Psoas muscle (tissue), 8 donors: ENCODE results near the gene NRIP1. TPM values are rescaled to one million over a fixed set of nuclear protein-coding genes. Genes with fewer than 3 reads are reported as not detected.

Source experiments
- ATAC-seq, 4 donors: fragments of 200-7000 bp; cut with Tn5 transposase; one replicate each; pipeline ENCODE4 v1.9.1; 2020; ENCODE audit warnings: moderate library complexity in 3 of 4, mild to moderate bottlenecking in 2 of 4
- DNase-seq, 2 donors: peaks; one replicate each; pipeline ENCODE4 v3.0.0-alpha.2; 2020
- H3K27ac ChIP-seq: fragments of 200-600 bp; one replicate; pipeline ENCODE4 v1.8.0; 2022
- H3K27me3 ChIP-seq, 3 donors: fragments of 200-600 bp in 1 of 3; one replicate each; pipeline versions ENCODE4 v1.6.1 to v1.8.0; 2013 to 2022; ENCODE audit warnings: low read length in 2 of 3, mild to moderate bottlenecking in 2 of 3, moderate library complexity in 1 of 3; ENCODE audit not compliant: insufficient read depth in 3 of 3
- H3K36me3 ChIP-seq, 2 donors: fragments of 200-600 bp in 1 of 2; one replicate each; pipeline versions ENCODE4 v1.6.1 to v1.8.0; 2013 to 2022; ENCODE audit warnings: low read depth in 1 of 2, mild to moderate bottlenecking in 1 of 2, moderate library complexity in 1 of 2; ENCODE audit not compliant: insufficient read depth in 1 of 2
- H3K4me1 ChIP-seq: fragments of 200-600 bp; one replicate; pipeline ENCODE4 v1.8.0; 2022
- H3K4me3 ChIP-seq: fragments of 200-600 bp; one replicate; pipeline ENCODE4 v1.8.0; 2022; ENCODE audit warnings: mild to moderate bottlenecking
- H3K9me3 ChIP-seq: fragments of 200-600 bp; one replicate; pipeline ENCODE4 v1.8.0; 2022
- WGBS, 3 donors: extraction: QIAGEN DNeasy Blood & Tissue Kit; methylation state at CpG; one replicate each; pipeline versions ENCODE4 v1.1.6 to v1.1.7; 2013; 5-methylcytosine and 5-hydroxymethylcytosine counted together
- intact Hi-C, 2 donors: fragments of 100-400 bp; cut with DNase I; formaldehyde crosslinking; loops; one replicate each; pipeline versions ENCODE4 v1.11.0 to v1.14.2; 2022
- polyA plus RNA-seq, 3 donors: library from polyadenylated mRNA; stranded (reverse); fragments of 200-250 nt; gene quantifications; one replicate each; pipeline ENCODE4 v1.2.3, GENCODE V29; 2013
- total RNA-seq, 4 donors: library from RNA; stranded (reverse); fragmentation: NEBNext Ultra II Directional in 2 of 4; extraction: Animal tissue kit (Norgen Biotek cat#: 25700) in 2 of 4; gene quantifications; one replicate each; pipeline versions ENCODE4 v1.2.1 to v1.2.4, GENCODE V29; 2021 to 2023
- TF ChIP-seq, protein P1 (sequence below): fragments of 200-600 bp; IDR thresholded peaks from one replicate; pipeline ENCODE4 v1.8.0; 2022; ENCODE audit warnings: antibody characterized with exemption
- donor health status: healthy with polysubstance abuse.
- donor health status: DM: no; HTN: no; CAD: no; lungs with moderate emphysema.
- donor health status: Bipolar disorder and iron deficiency.
- donor health status: healthy.
- donor health status: DM: yes; HTN: yes; CAD: no.
- donor health status: DM: no; HTN: no; CAD: no.
- donor health status: DM: no; HTN: no; CAD: no.
- donor health status: DM: yes; HTN: yes; CAD: no.

The NRIP1 gene
- total and polyA plus RNA-seq, 7 donors: 12.1 to 137 (median 42.8) TPM

DNA sequence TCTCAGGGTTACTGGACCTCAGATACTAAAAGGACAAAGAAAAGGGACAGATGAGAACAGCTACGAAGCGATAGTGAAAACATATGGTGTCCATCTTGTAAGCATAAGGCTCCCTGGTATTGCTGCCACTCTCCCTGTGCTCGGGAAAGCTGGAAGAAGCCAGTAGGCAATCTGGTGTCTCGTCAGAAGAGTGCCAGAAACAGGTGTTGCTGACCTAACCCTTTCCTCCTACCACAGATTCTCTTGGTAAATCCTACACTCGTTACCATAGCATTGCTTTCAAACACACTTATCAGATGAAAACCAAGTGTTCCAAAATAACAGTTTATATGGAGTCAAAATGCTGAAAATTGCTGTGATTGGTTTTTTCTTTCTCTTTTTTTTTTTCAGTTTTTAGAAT is 146.3 kb downstream of the NRIP1 start:
- intact Hi-C loops: no loop called here
- WGBS, 3 donors: 31 to 37% (median 31%) methylated on average over 5 of the region's 5 CpGs
- H3K27ac ChIP-seq: no peak overlapping the region
- H3K36me3 ChIP-seq: no peaks in the 10 kb centered on the region
- H3K4me3 ChIP-seq: peak overlapping the region; percentile 54
- H3K9me3 ChIP-seq: no peaks in the 10 kb centered on the region
- TF ChIP-seq, protein P1, sequence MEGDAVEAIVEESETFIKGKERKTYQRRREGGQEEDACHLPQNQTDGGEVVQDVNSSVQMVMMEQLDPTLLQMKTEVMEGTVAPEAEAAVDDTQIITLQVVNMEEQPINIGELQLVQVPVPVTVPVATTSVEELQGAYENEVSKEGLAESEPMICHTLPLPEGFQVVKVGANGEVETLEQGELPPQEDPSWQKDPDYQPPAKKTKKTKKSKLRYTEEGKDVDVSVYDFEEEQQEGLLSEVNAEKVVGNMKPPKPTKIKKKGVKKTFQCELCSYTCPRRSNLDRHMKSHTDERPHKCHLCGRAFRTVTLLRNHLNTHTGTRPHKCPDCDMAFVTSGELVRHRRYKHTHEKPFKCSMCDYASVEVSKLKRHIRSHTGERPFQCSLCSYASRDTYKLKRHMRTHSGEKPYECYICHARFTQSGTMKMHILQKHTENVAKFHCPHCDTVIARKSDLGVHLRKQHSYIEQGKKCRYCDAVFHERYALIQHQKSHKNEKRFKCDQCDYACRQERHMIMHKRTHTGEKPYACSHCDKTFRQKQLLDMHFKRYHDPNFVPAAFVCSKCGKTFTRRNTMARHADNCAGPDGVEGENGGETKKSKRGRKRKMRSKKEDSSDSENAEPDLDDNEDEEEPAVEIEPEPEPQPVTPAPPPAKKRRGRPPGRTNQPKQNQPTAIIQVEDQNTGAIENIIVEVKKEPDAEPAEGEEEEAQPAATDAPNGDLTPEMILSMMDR: no peak
- no peaks in the 10 kb centered on the region for H3K27me3 ChIP-seq
- ATAC-seq (peak; percentile 64 to 90 (median 82)), DNase-seq (no peak)
- no peaks in the 10 kb centered on the region for H3K4me1 ChIP-seq

DNA sequence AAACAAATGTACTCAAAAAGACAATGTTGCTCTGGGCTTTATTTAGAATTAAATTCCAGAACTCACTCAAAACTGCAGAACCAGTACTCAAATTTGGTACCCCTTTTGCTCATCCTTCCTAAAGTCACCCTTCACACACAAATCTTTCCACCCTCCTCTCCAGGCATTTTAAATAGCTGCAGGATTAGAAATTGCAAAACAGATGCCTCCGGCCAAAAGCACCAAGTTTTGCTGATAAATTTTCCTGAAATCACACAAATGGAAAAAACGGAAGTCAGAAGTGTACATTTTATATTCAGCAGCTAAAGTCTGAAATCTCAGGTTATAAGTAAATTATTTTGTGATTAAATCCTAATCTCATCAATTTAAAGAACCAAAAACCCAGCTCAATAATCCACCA is 147.0 kb downstream of the NRIP1 start:
- Histone ChIP-seq H3K36me3 (no peaks in the 10 kb centered on the region), H3K27ac (no peak overlapping the region), H3K9me3 (no peaks in the 10 kb centered on the region), H3K4me1 (no peaks in the 10 kb centered on the region), H3K4me3 (peak overlapping the region; percentile 54), H3K27me3 (no peaks in the 10 kb centered on the region)
- intact Hi-C loops: no loop called here
- ATAC-seq (no peak), DNase-seq (no peak)
- TF ChIP-seq, protein P1: no peak
- WGBS, 3 donors: 39 to 63% (median 43%) methylated on average over 2 of the region's 2 CpGs

DNA sequence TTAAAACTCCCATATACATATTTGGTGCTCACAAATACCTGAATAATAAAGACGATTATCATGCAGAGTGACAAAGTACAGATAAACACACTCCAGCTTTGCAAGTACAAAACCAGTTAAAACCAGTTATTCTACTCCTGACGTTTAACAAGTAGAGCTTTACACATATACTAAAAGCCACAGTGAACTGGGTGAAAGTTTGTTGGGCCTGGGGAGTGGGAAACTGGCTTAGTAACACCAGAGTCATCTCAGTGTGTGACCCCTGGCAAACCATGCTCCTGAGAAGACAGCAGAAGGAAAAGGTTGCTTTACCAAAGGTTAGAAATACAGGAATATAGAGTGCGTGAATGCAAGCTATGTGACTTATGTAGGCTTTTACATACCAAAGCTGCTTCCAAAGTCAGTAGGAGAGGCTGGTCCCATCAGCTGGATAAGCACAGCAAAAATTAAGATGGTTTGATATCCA is 148.1 kb downstream of the NRIP1 start:
- intact Hi-C loops: no loop called here
- DNase-seq: no peak
- TF ChIP-seq, protein P1: no peak
- no peak for ATAC-seq
- Histone ChIP-seq H3K4me3 (no peak overlapping the region), H3K27me3 (no peaks in the 10 kb centered on the region), H3K4me1 (no peaks in the 10 kb centered on the region), H3K27ac (no peak overlapping the region), H3K9me3 (no peaks in the 10 kb centered on the region), H3K36me3 (no peaks in the 10 kb centered on the region)
- 60 to 81% (median 62%) methylated on average over 3 of the region's 3 CpGs for WGBS, 3 donors

DNA sequence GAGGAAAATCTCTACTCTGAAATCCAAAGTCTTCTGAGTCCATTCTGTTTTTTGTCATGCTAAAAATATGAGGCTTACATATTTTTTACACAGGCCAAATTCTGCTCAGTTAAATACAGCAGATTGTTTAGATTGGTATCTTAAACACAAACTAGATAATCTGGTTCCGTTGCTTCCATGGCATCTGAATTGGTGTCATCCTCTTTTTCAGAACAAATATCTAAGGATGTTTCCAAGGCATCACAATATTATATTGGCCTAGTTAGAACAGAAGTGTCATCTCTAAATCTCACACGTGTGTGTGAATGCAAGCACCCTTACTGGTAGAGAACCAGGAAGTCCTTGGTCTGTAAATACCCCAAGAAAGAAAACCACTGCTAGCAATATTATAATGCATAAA is 151.2 kb downstream of the NRIP1 start:
- H3K27ac ChIP-seq: no peak overlapping the region
- no peaks in the 10 kb centered on the region for H3K36me3 ChIP-seq
- DNase-seq (no peak), ATAC-seq (no peak)
- no peak overlapping the region for H3K4me3 ChIP-seq
- TF ChIP-seq, protein P1: no peak
- H3K9me3 ChIP-seq: no peaks in the 10 kb centered on the region
- WGBS, 3 donors: 64 to 66% (median 64%) methylated on average over 2 of the region's 2 CpGs
- no peaks in the 10 kb centered on the region for H3K27me3 ChIP-seq
- intact Hi-C loops: no loop called here
- H3K4me1 ChIP-seq: no peaks in the 10 kb centered on the region

DNA sequence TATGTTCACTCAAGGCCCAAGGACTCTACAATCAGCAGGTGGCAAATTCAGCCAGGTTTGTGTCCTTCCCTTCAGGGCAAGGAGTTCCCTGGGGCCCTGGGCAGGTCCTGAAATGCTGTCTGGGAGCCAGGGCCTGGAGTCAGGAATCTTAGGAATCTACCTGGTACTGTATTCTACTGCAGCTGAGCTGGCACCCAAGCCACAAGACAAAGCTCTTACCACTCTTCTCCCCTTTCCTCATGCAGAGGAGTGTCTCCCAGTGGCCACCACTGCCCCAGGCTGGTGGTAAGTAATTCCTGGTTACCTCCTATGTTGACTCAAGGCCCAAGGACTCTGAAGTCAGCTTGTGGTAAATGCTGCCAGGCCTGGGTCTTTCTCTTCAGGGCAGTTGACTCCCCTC is 153.4 kb downstream of the NRIP1 start:
- DNase-seq (no peak), ATAC-seq (no peak)
- H3K36me3 ChIP-seq: no peaks in the 10 kb centered on the region
- no peak overlapping the region for H3K27ac ChIP-seq
- no peaks in the 10 kb centered on the region for H3K4me1 ChIP-seq
- H3K27me3 ChIP-seq: no peaks in the 10 kb centered on the region
- no peaks in the 10 kb centered on the region for H3K9me3 ChIP-seq
- intact Hi-C loops: no loop called here
- H3K4me3 ChIP-seq: no peak overlapping the region
- TF ChIP-seq, protein P1: no peak
